Measurements from ENCODE around the gene S100A13.

Gene S100A13

DNA sequence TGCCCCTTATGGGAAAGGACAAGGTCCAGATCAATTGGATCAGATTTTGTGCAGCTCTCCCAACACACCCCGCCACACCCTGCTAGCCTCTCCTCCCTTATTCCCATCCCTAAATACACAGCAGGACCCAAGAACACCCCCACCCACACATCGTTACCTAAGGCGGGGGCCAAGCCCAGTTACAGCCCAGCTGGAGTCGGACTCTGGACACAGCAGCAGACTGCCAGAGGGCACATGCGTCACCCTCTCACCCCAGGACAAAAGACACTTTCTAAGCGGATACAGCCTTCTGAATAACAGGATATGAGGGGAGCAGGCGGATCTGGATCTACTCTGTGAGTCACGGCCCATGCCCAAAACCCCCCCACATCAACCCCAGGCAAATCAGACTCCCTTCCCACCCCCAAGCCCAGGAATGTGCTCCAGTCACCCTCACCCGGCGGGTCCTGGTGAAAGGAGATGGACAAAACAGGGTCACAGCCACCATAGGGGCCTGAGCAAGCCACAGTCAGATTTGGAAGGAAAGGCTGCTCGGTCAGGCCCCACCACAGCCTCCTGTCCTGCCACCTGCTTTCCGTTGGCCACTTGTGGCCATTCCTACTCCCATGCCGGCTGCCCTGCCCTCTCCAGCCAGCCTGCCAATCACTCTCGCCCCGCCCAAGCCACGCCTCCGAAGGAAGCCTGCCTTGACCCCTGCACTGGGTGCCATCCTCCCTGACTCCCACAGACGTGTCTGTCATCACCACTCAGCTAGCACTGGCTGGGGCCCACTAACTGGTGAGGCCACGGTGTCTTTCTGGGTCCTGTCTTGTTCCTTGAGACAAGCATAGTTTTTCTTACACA is 18.3 kb downstream of the S100A13 start:
- TF ChIP-seq, protein P1, sequence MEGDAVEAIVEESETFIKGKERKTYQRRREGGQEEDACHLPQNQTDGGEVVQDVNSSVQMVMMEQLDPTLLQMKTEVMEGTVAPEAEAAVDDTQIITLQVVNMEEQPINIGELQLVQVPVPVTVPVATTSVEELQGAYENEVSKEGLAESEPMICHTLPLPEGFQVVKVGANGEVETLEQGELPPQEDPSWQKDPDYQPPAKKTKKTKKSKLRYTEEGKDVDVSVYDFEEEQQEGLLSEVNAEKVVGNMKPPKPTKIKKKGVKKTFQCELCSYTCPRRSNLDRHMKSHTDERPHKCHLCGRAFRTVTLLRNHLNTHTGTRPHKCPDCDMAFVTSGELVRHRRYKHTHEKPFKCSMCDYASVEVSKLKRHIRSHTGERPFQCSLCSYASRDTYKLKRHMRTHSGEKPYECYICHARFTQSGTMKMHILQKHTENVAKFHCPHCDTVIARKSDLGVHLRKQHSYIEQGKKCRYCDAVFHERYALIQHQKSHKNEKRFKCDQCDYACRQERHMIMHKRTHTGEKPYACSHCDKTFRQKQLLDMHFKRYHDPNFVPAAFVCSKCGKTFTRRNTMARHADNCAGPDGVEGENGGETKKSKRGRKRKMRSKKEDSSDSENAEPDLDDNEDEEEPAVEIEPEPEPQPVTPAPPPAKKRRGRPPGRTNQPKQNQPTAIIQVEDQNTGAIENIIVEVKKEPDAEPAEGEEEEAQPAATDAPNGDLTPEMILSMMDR (IDR thresholded peaks at IDR 0.05; ENCODE audit: extremely low read depth, insufficient read depth, missing control alignments) = no peak
- DNase-seq (ENCODE audit: low spot score) = no peak
- in situ Hi-C loops (cut with MboI; ENCODE audit: low pct_unique_long_range_greater_than_20kb, low sequenced_read_pairs, unreplicated experiment) = no loop called here

DNA sequence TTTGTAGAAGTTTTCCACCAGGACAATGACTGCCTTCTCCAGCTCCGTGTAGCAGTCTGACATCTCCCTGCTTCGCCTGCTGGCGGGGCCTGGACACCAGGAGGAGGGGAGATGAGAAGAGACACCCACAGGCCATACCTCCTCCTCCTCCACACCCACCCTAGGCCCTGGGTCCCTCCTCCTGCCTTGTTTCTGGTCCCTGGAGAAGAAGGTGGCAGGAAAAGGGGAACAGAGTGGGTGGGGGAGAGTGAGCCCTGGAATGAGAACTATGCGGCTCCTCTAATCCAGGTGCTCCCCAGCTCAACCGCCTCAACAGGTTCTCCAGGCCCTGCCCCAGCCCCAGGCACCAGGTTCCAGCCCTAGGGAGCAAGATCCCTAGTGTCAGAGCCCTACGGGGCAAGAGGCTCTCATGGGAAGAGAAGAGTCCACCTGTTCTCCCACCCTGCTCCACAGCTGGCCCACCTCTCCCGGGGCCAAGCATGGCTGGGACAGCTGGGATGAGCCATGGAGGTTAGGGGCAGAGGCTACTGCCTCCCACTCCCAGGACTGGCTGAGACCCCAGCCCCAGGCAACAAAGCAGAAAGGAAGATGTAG is 19.1 kb downstream of the S100A13 start:
- no peak for DNase-seq (ENCODE audit: low spot score)
- in situ Hi-C loops (cut with MboI; ENCODE audit: low pct_unique_long_range_greater_than_20kb, low sequenced_read_pairs, unreplicated experiment) = no loop called here

DNA sequence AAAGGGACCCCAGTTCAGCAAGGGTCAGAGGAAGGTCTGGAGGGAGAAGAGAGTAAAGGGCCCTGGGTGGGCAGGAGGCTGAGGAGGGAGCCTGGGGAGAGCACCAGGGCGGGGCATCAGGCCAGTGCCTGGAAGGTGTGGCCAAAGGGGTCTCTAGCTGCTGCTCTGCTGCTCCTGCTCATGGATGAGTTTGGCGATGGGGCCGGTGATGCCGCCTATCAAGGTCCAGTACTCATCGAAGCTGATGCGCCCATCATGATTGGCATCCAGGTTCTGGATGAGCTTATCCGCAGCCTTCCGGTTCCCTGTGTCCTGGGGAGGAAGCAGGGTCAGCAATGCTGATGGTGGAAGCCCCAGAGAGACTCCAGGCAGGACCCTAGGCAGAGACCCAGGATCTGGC is 19.9 kb downstream of the S100A13 start:
- no peak for DNase-seq (ENCODE audit: low spot score)
- TF ChIP-seq, protein P1 (IDR thresholded peaks at IDR 0.05; ENCODE audit: extremely low read depth, insufficient read depth, missing control alignments) = no peak
- in situ Hi-C loops (cut with MboI; ENCODE audit: low pct_unique_long_range_greater_than_20kb, low sequenced_read_pairs, unreplicated experiment) = no loop called here

More for the DNA sequence above, 19.1 kb downstream of the S100A13 start:
- TF ChIP-seq, protein P1 (IDR thresholded peaks at IDR 0.05; ENCODE audit: extremely low read depth, insufficient read depth, missing control alignments) = no peak

DNA sequence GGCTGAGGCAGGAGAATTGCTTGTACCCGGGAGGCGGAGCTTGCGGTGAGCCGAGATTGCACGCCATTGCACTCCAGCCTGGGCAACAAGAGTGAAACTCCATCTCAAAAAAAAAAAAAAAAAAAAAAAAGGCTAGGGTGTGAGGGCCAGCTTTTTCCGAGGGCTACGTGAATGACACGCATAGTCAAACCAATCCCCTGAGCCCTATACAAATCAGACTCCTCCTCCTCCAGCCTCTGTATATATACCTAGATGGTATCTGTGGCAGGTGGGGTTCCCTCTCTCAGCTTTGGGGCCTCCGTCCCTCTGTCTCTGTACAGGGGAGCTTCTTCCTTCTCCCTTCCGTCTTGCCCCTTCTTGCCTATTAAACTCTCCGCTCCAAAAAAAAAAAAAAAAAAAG is 21.1 kb downstream of the S100A13 start:
- no peak for DNase-seq (ENCODE audit: low spot score)
- TF ChIP-seq, protein P1 (IDR thresholded peaks at IDR 0.05; ENCODE audit: extremely low read depth, insufficient read depth, missing control alignments) = no peak
- in situ Hi-C loops (cut with MboI; ENCODE audit: low pct_unique_long_range_greater_than_20kb, low sequenced_read_pairs, unreplicated experiment) = no loop called here

DNA sequence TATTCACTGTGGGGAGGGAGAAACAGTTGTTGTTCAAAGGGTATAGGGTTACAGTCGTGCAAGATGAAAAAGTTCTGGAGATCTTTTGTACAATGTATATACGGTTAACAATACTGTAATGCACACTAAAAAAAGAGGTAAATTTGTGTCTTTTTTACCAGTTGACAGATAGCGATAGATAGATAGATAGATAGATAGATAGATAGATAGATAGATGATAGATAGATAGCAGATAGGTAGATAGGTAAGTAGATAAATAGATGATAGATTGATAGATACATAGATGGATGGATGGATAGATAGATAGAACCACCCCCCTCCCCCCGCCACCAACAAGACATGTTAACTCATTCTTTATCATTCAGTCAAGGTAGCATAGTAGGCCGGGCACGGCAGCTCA is 24.6 kb downstream of the S100A13 start:
- DNase-seq (ENCODE audit: low spot score) = no peak
- TF ChIP-seq, protein P1 (IDR thresholded peaks at IDR 0.05; ENCODE audit: extremely low read depth, insufficient read depth, missing control alignments) = no peak
- in situ Hi-C loops (cut with MboI; ENCODE audit: low pct_unique_long_range_greater_than_20kb, low sequenced_read_pairs, unreplicated experiment) = no loop called here

DNA sequence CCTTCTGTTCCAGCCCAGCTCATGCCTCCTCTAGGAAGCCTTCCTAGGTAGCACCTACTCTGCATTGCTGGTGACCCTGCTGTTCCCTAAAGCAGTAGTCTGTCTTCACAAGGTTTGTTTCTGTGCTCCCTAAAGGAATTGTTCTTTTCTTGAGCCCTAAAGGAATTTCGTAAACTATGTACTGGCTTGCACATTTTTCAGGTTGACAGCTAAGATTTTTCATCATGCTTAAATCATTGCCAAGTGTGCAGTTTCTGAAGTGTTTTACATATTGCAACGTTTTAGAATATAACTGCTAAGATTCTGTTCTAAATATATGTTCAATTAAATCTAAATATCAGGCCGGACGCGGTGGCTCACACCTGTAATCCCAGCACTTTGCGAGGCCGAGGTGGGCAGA is 27.5 kb downstream of the S100A13 start:
- DNase-seq (ENCODE audit: low spot score) = no peak
- TF ChIP-seq, protein P1 (IDR thresholded peaks at IDR 0.05; ENCODE audit: extremely low read depth, insufficient read depth, missing control alignments) = no peak
- in situ Hi-C loops (cut with MboI; ENCODE audit: low pct_unique_long_range_greater_than_20kb, low sequenced_read_pairs, unreplicated experiment) = no loop called here
